Brain microvascular endothelial cell (primary cell): ENCODE data around the gene MSL1.

Experiments used
- DNase-seq: peaks from one replicate; pipeline ENCODE4 v3.0.0-alpha.2; 2020
- H3K27ac ChIP-seq: fragments of 250-450 bp; sonication (Bioruptor Pico); 2 replicates; pipeline ENCODE4 v1.5.1; 2020; ENCODE audit warnings: mild to moderate bottlenecking, moderate library complexity
- H3K27me3 ChIP-seq: fragments of 250-450 bp; sonication (Bioruptor Pico); replicated peaks from 2 replicates; pipeline ENCODE4 v1.5.1; 2020; ENCODE audit warnings: mild to moderate bottlenecking
- H3K36me3 ChIP-seq: fragments of 250-450 bp; sonication (Bioruptor Pico); replicated peaks from 2 replicates; pipeline ENCODE4 v1.5.1; 2020; ENCODE audit warnings: mild to moderate bottlenecking
- H3K4me3 ChIP-seq: 2 replicates; pipeline ENCODE4 v1.5.1; 2011; ENCODE audit warnings: low read depth, mild to moderate bottlenecking, control low read depth, low read length, moderate library complexity
- CTCF ChIP-seq: IDR thresholded peaks from 2 replicates; pipeline ENCODE4 v1.5.1; 2011; ENCODE audit warnings: low read depth, mild to moderate bottlenecking, moderate library complexity, low read length, control low read depth, inconsistent platforms; ENCODE audit errors: missing control alignments
- in situ Hi-C: cut with HindIII; loops from 2 replicates; pipeline ENCODE4 v1.10.0; 2017; ENCODE audit warnings: low sequenced_read_pairs, low pct_ligation_motif_present

MSL1 gene

DNA sequence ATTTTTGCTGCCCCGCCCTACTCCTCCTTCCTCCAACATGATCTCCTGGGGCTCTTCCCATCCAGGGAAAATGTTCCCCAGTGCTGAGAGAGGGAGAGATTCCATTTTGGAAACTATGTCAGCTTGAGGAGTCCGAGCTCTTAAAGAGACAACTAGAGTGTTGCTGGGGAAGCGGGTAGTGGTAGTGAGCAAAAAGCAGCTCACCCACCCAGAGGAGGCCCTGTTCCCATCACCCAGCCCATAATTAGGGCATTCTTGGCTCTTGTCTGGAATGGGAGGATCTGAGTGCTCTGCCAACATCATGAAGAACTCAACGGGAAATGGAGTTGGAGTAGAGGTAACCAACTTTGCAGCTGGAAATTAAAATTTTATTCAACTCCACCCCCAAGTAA is 9.1 kb upstream of the MSL1 start:
- in situ Hi-C loops = no loop called here
- Histone ChIP-seq H3K27me3 (no peaks in the 10 kb centered on the region), H3K36me3 (no peaks in the 10 kb centered on the region), H3K4me3 (no peak overlapping the region), H3K27ac (no peak overlapping the region)
- no peak for TF ChIP-seq CTCF
- DNase-seq = no peak

- peak overlapping the region; percentile 51 for H3K4me3 ChIP-seq
- H3K27me3 ChIP-seq = no peaks in the 10 kb centered on the region
- no peaks in the 10 kb centered on the region for H3K36me3 ChIP-seq
- peak; percentile 91 for TF ChIP-seq CTCF
- peak; percentile 92 for DNase-seq
- peak overlapping the region; percentile 62 for H3K27ac ChIP-seq
- in situ Hi-C loops = no loop called here
Measured at GRCh38 chr17:40113110-40113906, 8.5 kb upstream of the MSL1 start.

DNA sequence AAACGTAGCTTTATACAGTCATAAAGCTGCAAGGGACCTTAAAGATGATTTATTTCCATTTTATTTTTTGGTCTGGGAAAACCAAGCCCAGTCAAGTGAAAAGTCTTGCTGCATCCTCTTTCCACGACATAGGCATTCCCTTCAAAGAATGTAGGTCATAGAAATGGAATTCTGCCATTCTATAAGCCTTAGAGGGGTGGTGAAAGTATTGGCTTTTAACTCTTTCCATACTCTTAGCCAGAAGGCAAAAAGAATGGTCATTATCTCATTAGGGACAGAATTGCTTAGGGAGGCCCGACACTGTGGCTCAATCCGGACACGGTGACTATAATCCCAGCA is 7.9 kb upstream of the MSL1 start:
- no peak for TF ChIP-seq CTCF
- Histone ChIP-seq H3K27ac (peak overlapping the region; percentile 62), H3K27me3 (no peaks in the 10 kb centered on the region), H3K4me3 (peak overlapping the region; percentile 51), H3K36me3 (no peaks in the 10 kb centered on the region)
- in situ Hi-C loops = no loop called here
- no peak for DNase-seq

DNA sequence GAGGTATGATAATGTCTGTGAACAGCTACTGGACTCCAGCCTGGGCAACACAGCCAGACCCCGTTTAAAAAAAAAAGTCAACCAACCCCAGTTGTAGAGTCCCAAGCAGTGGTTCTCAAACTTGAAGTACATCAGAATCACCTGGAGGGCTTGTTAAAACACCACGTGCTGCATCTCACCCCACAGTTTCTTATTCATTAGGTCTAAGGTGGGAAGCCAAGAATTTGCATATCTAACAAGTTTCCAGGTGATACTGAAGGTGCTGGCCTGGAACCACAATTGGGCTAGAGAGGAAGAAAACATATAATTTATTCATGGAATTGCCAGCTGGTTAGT is 6.7 kb upstream of the MSL1 start:
- Histone ChIP-seq H3K4me3 (no peak overlapping the region), H3K36me3 (no peaks in the 10 kb centered on the region), H3K27me3 (no peaks in the 10 kb centered on the region), H3K27ac (no peak overlapping the region)
- in situ Hi-C loops = no loop called here
- no peak for TF ChIP-seq CTCF
- no peak for DNase-seq

DNA sequence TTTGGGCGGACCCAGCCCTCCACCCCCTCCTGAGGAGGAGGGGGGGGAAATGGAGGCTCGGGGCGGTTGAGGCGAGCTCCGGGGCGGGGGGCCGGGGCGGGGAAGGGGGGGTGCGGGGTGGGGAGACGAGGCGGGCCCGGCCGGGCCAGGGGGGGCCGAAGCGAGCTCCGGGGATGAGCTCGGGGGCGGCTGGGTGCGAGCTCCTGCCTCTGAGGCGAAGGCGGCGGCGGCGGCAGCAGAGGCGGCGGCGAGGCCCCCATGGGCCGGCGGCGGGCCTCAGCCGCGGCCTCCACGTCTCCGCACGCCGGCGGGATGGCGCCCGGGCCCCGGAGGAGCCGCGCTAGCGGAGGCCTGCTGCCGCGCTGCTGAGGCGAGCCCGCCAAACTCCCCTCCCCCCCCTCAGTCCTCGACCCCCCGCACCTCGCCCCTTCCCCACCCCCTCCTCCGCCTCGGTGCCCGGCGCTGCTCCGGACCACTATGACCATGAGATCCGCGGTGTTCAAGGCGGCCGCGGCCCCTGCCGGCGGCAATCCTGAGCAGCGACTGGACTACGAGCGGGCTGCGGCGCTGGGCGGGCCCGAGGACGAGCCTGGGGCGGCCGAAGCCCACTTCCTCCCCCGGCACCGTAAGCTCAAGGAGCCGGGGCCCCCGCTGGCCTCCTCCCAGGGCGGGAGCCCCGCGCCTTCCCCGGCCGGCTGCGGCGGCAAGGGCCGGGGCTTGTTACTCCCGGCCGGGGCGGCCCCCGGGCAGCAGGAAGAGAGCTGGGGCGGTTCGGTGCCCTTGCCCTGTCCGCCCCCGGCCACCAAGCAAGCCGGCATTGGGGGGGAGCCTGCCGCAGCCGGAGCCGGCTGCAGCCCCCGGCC is 596 bp downstream of the MSL1 start:
- Histone ChIP-seq H3K36me3 (peaks cover 16% of the 10 kb centered on the region), H3K27ac (peak overlapping the region; percentile 83), H3K27me3 (no peaks in the 10 kb centered on the region), H3K4me3 (peak overlapping the region; percentile 95)
- in situ Hi-C loops = no loop called here
- TF ChIP-seq CTCF = peak; percentile 45
- DNase-seq = no peak
